K562 (cell line): Measurements from ENCODE around the gene PLEKHA6. TPM values are rescaled to one million over a fixed set of nuclear protein-coding genes. Genes with fewer than 3 reads are reported as not detected.

ENCODE experiments used
- CTCFL ChIP-seq: IDR thresholded peaks from 2 replicates; pipeline ENCODE4 v1.6.1; 2011; ENCODE audit warnings: borderline replicate concordance, low read depth, mild to moderate bottlenecking, moderate library complexity, low read length; ENCODE audit not compliant: insufficient read depth, poor library complexity, severe bottlenecking
- CXXC5 ChIP-seq: fragments of 250-450 bp; sonication (Bioruptor Pico); IDR thresholded peaks from 2 replicates; pipeline ENCODE4 v1.8.0; 2022; ENCODE audit warnings: inconsistent platforms, mild to moderate bottlenecking, moderate library complexity
- E2F3 ChIP-seq: fragments of 250-450 bp; sonication (Bioruptor Pico); IDR thresholded peaks from 2 replicates; pipeline ENCODE4 v1.4.0; 2020; ENCODE audit warnings: mild to moderate bottlenecking
- EHMT2 ChIP-seq: fragments of 450-650 bp; IDR thresholded peaks from 2 replicates; pipeline ENCODE4 v1.6.1; 2018; ENCODE audit warnings: antibody characterized with exemption
- KDM2B ChIP-seq: fragments of 250-450 bp; sonication (Bioruptor Pico); IDR thresholded peaks from 2 replicates; pipeline ENCODE4 v1.8.0; 2021; ENCODE audit warnings: mild to moderate bottlenecking, moderate library complexity
- KDM5B ChIP-seq: fragments of 200-600 bp; sonication (generic); IDR thresholded peaks from 2 replicates; pipeline ENCODE4 v1.6.1; 2012; ENCODE audit warnings: low read depth, mild to moderate bottlenecking, moderate library complexity, low read length, control low read depth, inconsistent platforms; ENCODE audit not compliant: insufficient replicate concordance
- KLF16 ChIP-seq: IDR thresholded peaks from 2 replicates; pipeline ENCODE4 v1.6.1; 2016; ENCODE audit warnings: antibody characterized with exemption
- MCM5 ChIP-seq: fragments of 450-650 bp; IDR thresholded peaks from 2 replicates; pipeline ENCODE4 v1.6.1; 2016; ENCODE audit warnings: low read depth
- MLLT1 ChIP-seq, 2 experiments: fragments of 450-650 bp; IDR thresholded peaks; 2 replicates each; pipeline ENCODE4 v1.6.1; 2016
- MYBL2 ChIP-seq, 2 experiments: fragments of 450-650 bp in 1 of 2; sonication (generic) in 1 of 2; formaldehyde crosslinking in 1 of 2; IDR thresholded peaks; 2 replicates each; pipeline versions ENCODE4 v1.6.1 to v1.8.1; 2017 to 2022; ENCODE audit warnings: borderline replicate concordance in 1 of 2, inconsistent platforms in 1 of 2, low read depth in 1 of 2, mild to moderate bottlenecking in 1 of 2, missing genetic modification reagents in 1 of 2, moderate library complexity in 1 of 2
- NFXL1 ChIP-seq: fragments of 450-650 bp; formaldehyde crosslinking; IDR thresholded peaks from 2 replicates; pipeline ENCODE4 v1.4.0; 2021; ENCODE audit warnings: mild to moderate bottlenecking
- SMAD4 ChIP-seq: fragments of 250-450 bp; sonication (Bioruptor Pico); conservative IDR thresholded peaks from 2 replicates; pipeline ENCODE4 v1.8.0; 2021; ENCODE audit warnings: inconsistent platforms, mild to moderate bottlenecking, moderate library complexity
- SREBF2 ChIP-seq: sonication (generic); formaldehyde crosslinking; IDR thresholded peaks from 2 replicates; pipeline ENCODE4 v1.4.0; 2020; ENCODE audit warnings: mild to moderate bottlenecking, missing genetic modification reagents
- TFAM ChIP-seq: fragments of 250-450 bp; sonication (Bioruptor Pico); conservative IDR thresholded peaks from 2 replicates; pipeline ENCODE4 v1.5.0; 2021; ENCODE audit warnings: mild to moderate bottlenecking, moderate library complexity
- TRIM24 ChIP-seq, 2 experiments: fragments of 450-650 bp; IDR thresholded peaks; 2 replicates each; pipeline ENCODE4 v1.6.1; 2016
- ZBTB7A ChIP-seq: IDR thresholded peaks from 2 replicates; pipeline ENCODE4 v1.6.1; 2011; ENCODE audit warnings: low read depth, mild to moderate bottlenecking, low read length, moderate library complexity, borderline replicate concordance; ENCODE audit not compliant: control insufficient read depth
- ZNF197 ChIP-seq: fragments of 200-800 bp; sonication (Bioruptor generic); IDR thresholded peaks from 2 replicates; pipeline ENCODE4 v1.6.1; 2016; ENCODE audit warnings: low read depth, missing genetic modification characterization, missing compliant biosample characterization
- ZNF224 ChIP-seq: sonication (generic); formaldehyde crosslinking; IDR thresholded peaks from 2 replicates; pipeline ENCODE4 v1.8.0; 2022; ENCODE audit warnings: mild to moderate bottlenecking, missing genetic modification reagents
- ZNF239 ChIP-seq: fragments of 250-450 bp; sonication (Bioruptor Pico); IDR thresholded peaks from 2 replicates; pipeline ENCODE4 v1.4.0; 2020; ENCODE audit warnings: mild to moderate bottlenecking
- ZNF324 ChIP-seq: fragments of 250-450 bp; sonication (Bioruptor Pico); IDR thresholded peaks from 2 replicates; pipeline ENCODE4 v1.4.0; 2020; ENCODE audit warnings: mild to moderate bottlenecking
- ZNF583 ChIP-seq: fragments of 250-450 bp; sonication (Bioruptor Pico); IDR thresholded peaks from 2 replicates; pipeline ENCODE4 v1.4.0; 2020
- ZNF584 ChIP-seq: fragments of 200-800 bp; sonication (Bioruptor generic); IDR thresholded peaks from 2 replicates; pipeline ENCODE4 v1.6.1; 2016; ENCODE audit warnings: low read depth, mild to moderate bottlenecking, missing genetic modification characterization, missing compliant biosample characterization
- ZNF589 ChIP-seq: fragments of 200-800 bp; sonication (Bioruptor generic); IDR thresholded peaks from 2 replicates; pipeline ENCODE4 v1.6.1; 2016; ENCODE audit warnings: low read depth, missing genetic modification characterization, missing compliant biosample characterization
- polyA plus RNA-seq, 8 experiments: library from polyadenylated mRNA; depleted of rRNA in 4 of 8; stranded (reverse) in 5 of 8; unstranded in 3 of 8; fragments of >200 nt; fragmentation: Nextera tagmentation in 2 of 8; fragmentation: Illumina TruSeq in 1 of 8; extraction: Ambion mirVana in 2 of 8; extraction: Trizol in 1 of 8; gene quantifications; 2 replicates each; pipeline versions ENCODE4 v1.2.1 to v1.2.3, GENCODE V29; 2011 to 2014; ENCODE audit warnings: inconsistent platforms in 1 of 8, missing spikeins in 1 of 8
- total RNA-seq, 7 experiments: library from RNA; depleted of rRNA in 6 of 7; stranded (reverse); fragments of >200 nt in 6 of 7; fragmentation: Illumina TruSeq in 2 of 7; extraction: Trizol in 2 of 7; gene quantifications; 2 replicates each; pipeline versions ENCODE4 v1.2.1 to v1.2.3, GENCODE V29; 2011 to 2021; ENCODE audit warnings: low replicate concordance in 1 of 7
- TF ChIP-seq, protein P1 (sequence below): fragments of 450-650 bp; IDR thresholded peaks from one replicate; pipeline ENCODE4 v1.6.1; 2018; ENCODE audit warnings: mild to moderate bottlenecking, moderate library complexity; ENCODE audit not compliant: partially characterized antibody

Gene PLEKHA6
- total and polyA plus RNA-seq, 9 of the 15 experiments (the other 6 are each of a cell fraction or from before 2014, with no cell fraction given), result under 0.01 to 0.33 (median 0.01) TPM; not detected in 4

- TF ChIP-seq, protein P1, sequence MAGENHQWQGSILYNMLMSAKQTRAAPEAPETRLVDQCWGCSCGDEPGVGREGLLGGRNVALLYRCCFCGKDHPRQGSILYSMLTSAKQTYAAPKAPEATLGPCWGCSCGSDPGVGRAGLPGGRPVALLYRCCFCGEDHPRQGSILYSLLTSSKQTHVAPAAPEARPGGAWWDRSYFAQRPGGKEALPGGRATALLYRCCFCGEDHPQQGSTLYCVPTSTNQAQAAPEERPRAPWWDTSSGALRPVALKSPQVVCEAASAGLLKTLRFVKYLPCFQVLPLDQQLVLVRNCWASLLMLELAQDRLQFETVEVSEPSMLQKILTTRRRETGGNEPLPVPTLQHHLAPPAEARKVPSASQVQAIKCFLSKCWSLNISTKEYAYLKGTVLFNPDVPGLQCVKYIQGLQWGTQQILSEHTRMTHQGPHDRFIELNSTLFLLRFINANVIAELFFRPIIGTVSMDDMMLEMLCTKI, result no peak
- TF ChIP-seq ZNF324 (CRISPR knock-in tag) (no peak), MLLT1 (IDR thresholded peaks at IDR 0.05) (no peak), ZNF197 (CRISPR knock-in tag) (no peak), ZNF239 (CRISPR knock-in tag) (no peak), KDM5B (no peak), SREBF2 (no peak), TRIM24 (IDR thresholded peaks at IDR 0.05) (peak; percentile 65 to 81; a peak in 2 of 4 replicates), MCM5 (no peak), ZNF224 (no peak), CTCFL (no peak), ZNF589 (CRISPR knock-in tag) (0 out of 2 replicates have a peak, but pooled peaks have one; percentile 28), NFXL1 (CRISPR knock-in tag) (no peak), SMAD4 (CRISPR knock-in tag) (peak; percentile 98), EHMT2 (no peak), ZNF584 (CRISPR knock-in tag) (peak; percentile 76; the same call in 1 of the 2 replicates), MYBL2 (IDR thresholded peaks at IDR 0.05; ENCODE audit: low read depth) (no peak), MYBL2 (CRISPR knock-in tag; IDR thresholded peaks at IDR 0.05; ENCODE audit: borderline replicate concordance) (no peak), KLF16 (peak; percentile 56; the same call in 1 of the 2 replicates), ZBTB7A (no peak), CXXC5 (CRISPR knock-in tag) (peak; percentile 59), ZNF583 (CRISPR knock-in tag) (no peak), TFAM (CRISPR knock-in tag) (no peak), KDM2B (CRISPR knock-in tag) (no peak), E2F3 (CRISPR knock-in tag) (no peak)
Measured at GRCh38 chr1:204400882-204401510, 41.3 kb upstream of the PLEKHA6 start (continued).
